ENCODE data around the gene TMEM192.

DNA sequence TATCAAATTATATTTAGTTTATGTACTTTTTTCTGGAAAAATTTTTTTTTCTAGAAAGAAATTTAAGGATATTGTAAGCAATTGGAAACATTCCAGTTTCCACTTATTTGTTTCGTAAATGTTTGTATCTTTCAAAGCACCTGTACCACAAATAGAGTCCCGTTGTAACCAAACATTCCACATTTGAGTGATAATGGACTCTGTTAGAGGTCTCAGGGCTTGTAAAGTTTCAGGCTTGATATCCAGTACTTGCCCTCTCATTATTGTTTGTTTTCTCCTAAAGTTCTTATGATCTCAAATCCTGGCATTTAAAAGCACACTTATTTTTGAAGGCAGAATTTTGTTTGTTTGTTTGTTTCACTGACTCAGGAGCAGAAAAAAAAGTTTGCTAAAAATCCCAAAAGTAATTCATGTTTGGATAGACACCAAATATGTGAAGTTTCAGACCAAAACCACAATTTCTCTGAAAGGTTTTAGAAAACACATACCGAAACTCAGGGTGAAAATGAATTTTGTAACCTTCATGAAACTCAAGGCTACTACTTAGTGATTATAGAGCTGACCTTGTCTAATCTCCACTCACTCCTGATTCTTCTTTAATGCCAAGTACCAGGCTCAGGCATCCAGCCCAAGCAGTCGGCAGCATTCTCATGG, 5.7 kb upstream of the TMEM192 start:
- TF ChIP-seq, protein P1, sequence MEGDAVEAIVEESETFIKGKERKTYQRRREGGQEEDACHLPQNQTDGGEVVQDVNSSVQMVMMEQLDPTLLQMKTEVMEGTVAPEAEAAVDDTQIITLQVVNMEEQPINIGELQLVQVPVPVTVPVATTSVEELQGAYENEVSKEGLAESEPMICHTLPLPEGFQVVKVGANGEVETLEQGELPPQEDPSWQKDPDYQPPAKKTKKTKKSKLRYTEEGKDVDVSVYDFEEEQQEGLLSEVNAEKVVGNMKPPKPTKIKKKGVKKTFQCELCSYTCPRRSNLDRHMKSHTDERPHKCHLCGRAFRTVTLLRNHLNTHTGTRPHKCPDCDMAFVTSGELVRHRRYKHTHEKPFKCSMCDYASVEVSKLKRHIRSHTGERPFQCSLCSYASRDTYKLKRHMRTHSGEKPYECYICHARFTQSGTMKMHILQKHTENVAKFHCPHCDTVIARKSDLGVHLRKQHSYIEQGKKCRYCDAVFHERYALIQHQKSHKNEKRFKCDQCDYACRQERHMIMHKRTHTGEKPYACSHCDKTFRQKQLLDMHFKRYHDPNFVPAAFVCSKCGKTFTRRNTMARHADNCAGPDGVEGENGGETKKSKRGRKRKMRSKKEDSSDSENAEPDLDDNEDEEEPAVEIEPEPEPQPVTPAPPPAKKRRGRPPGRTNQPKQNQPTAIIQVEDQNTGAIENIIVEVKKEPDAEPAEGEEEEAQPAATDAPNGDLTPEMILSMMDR (conservative IDR thresholded peaks at IDR 0.05; ENCODE audit: low read length), result no peak
- no peak for TF ChIP-seq EZH2phosphoT487 (IDR thresholded peaks at IDR 0.05; ENCODE audit: borderline replicate concordance, low read depth, low read length)
